ENCODE measurements around the gene GUCY2D.

GUCY2D gene

DNA sequence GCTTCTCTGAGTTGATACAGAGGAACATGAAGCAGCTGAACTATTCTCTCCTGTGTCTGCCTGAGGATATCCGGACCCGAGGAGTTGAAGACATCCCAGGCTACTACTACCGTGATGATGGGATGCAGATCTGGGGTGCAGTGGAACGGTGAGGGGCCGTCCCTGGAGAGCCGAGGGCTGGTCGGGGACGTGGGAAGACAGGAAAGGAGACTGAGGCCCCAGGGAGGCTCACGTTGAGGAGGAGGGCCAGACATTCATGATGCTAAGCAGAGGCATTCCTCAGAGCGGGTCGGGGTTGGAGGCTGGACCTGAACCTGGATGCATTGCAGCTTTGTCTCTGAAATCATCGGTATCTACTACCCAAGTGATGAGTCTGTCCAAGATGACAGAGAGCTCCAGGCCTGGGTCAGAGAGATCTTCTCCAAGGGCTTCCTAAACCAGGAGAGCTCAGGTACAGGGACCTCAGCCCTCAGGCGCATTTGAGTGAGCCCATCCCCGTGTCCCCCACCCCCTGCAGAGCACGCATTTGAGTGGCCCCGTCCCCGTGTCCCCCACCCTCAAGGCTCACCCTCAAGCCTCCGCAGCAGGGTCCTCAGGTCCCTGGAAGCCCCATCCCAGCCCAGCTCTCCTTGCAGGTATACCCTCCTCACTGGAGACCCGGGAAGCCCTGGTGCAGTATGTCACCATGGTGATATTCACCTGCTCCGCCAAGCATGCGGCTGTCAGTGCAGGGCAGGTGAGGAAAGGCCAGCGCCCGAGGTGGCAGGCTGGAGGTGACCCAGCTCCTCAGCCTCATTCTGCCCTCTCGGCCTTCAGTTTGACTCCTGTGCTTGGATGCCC, 44.7 kb downstream of the GUCY2D start:
- TF ChIP-seq, protein P1, sequence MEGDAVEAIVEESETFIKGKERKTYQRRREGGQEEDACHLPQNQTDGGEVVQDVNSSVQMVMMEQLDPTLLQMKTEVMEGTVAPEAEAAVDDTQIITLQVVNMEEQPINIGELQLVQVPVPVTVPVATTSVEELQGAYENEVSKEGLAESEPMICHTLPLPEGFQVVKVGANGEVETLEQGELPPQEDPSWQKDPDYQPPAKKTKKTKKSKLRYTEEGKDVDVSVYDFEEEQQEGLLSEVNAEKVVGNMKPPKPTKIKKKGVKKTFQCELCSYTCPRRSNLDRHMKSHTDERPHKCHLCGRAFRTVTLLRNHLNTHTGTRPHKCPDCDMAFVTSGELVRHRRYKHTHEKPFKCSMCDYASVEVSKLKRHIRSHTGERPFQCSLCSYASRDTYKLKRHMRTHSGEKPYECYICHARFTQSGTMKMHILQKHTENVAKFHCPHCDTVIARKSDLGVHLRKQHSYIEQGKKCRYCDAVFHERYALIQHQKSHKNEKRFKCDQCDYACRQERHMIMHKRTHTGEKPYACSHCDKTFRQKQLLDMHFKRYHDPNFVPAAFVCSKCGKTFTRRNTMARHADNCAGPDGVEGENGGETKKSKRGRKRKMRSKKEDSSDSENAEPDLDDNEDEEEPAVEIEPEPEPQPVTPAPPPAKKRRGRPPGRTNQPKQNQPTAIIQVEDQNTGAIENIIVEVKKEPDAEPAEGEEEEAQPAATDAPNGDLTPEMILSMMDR (IDR thresholded peaks at IDR 0.05; ENCODE audit: low read length, missing control alignments) = no peak

DNA sequence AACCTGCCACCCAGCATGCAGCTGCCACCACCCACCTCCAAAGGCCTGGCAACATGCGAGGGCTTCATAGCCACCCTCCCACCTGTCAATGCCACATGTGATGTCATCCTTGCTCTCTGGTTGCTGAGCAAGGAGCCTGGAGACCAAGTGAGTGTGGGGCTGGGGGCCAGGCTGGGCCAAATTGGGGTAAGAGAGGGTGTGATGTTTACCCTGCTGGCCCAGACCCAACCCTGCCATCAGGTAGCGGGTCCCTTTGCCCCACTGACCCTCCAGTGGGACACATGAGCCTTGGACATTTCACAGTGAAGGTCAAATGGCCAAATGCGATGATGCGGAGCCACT, 45.3 kb downstream of the GUCY2D start:
- TF ChIP-seq, protein P1 (IDR thresholded peaks at IDR 0.05; ENCODE audit: low read length, missing control alignments) = no peak
- DNase-seq (ENCODE audit: low read depth) = no peak
- no peak overlapping the region for H3K4me3 ChIP-seq (replicated peaks; ENCODE audit: low read depth, low read length)

More for the DNA sequence above, 44.7 kb downstream of the GUCY2D start:
- DNase-seq (ENCODE audit: low read depth) = no peak
- no peak overlapping the region for H3K4me3 ChIP-seq (replicated peaks; ENCODE audit: low read depth, low read length)

DNA sequence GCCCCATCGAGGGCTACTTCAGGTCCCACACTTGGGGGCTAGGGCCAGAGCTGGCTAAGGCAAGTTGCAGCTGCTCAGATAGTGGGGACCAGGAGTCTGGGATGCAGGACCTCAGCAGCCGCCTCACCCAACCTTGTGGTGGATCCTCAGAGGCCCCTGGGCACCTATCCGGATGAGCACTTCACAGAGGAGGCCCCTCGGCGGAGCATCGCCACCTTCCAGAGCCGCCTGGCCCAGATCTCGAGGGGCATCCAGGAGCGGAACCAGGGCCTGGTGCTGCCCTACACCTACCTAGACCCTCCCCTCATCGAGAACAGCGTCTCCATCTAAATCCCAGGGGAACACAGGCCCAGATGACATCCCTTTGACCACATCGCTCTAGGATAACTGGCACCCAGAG, 45.8 kb downstream of the GUCY2D start:
- no peak overlapping the region for H3K4me3 ChIP-seq (replicated peaks; ENCODE audit: low read depth, low read length)
- no peak for DNase-seq (ENCODE audit: low read depth)
- TF ChIP-seq, protein P1 (IDR thresholded peaks at IDR 0.05; ENCODE audit: low read length, missing control alignments) = no peak

DNA sequence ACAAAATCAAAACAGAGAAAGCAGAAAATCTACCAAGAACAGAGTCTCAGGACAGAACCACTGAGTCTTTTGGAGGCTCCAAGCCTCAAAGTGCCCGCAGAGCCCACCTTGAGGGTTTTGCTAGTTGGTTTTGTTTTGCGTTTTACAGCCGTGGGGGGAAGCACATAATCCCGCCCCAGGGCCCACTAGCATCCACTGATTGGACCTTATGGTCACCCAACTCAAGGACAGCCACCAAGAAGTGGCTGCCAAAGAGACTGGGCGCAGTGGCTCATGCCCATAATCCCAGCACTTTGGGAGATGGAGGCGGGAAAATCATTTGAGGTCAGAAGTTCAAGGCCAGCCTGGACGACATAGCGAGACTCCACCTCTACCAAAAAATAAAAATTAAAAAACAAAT, 46.3 kb downstream of the GUCY2D start:
- TF ChIP-seq, protein P1 (IDR thresholded peaks at IDR 0.05; ENCODE audit: low read length, missing control alignments) = no peak
- no peak for DNase-seq (ENCODE audit: low read depth)

DNA sequence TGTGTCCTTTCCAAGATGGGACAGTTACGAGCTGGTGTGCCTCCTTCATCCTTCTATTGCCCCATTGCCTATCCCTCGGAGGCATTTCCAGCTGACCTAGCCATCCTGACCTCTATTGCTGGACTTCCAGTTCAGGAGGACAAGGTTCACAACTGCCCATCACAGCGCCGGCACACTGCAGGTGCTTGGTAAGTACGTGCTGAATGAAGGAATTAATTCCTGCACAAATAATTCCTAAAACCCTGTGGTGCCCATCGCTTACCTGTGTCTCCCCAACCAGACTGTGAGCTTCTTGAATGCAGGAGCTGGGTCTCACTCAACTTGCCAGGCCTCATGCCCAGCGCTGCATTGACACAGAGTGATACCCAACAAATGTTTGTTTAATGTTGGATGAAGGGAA, 49.4 kb downstream of the GUCY2D start:
- DNase-seq (ENCODE audit: low read depth) = no peak
- H3K4me3 ChIP-seq (replicated peaks; ENCODE audit: low read depth, low read length) = no peak overlapping the region
- TF ChIP-seq, protein P1 (IDR thresholded peaks at IDR 0.05; ENCODE audit: low read length, missing control alignments) = no peak

More for the DNA sequence above, 46.3 kb downstream of the GUCY2D start:
- no peak overlapping the region for H3K4me3 ChIP-seq (replicated peaks; ENCODE audit: low read depth, low read length)

DNA sequence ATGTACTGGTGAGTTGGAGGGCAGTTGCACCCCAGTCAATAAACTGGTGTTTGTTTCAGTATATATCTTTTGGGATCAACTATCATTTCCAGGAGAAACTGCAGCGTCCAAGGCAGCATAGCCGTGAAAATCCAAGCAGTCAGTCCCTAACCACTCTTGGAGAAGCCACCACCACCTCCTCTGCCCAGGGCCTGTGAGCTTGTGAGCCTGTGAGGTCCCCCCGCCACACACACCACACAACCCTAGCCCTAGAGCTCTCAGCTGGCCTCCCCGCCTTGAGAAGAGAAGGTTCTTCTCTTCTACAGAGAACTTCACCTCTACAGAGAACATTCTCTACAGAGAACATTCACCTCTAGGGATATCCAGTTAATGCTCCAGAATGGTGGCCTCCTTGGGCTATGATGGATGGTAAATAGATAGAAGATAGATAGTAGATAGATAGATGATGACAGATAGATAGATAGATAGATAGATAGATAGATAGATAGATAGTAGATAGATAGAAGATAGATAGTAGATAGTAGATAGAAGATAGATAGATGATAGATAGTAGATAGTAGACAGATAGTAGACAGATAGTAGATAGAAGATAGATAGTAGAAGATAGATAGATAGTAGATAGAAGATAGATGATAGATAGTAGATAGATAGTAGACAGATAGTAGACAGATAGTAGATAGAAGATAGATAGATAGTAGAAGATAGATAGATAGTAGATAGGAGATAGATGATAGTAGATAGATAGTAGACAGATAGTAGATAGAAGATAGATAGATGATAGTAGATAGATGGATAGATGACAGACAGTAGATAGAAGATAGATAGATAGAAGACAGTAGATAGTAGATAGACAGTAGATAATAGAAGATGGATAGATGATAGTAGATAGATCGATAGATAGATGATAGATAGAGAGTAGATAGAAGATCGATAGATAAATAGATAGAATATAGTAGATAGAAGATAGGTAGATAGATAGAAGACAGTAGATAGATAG, 50.1 kb downstream of the GUCY2D start:
- no peak for DNase-seq (ENCODE audit: low read depth)
- TF ChIP-seq, protein P1 (IDR thresholded peaks at IDR 0.05; ENCODE audit: low read length, missing control alignments) = no peak
- no peak overlapping the region for H3K4me3 ChIP-seq (replicated peaks; ENCODE audit: low read depth, low read length)

Measured in fibroblast of pulmonary artery (primary cell).